GM23338 (cell line): Measurements from ENCODE around the gene ITPRIP.

Experiments used
- CREB1 ChIP-seq: fragments of 250-450 bp; sonication (Bioruptor Pico); IDR thresholded peaks from 2 replicates; pipeline ENCODE4 v1.5.0; 2020; ENCODE audit warnings: low read depth, mild to moderate bottlenecking, moderate library complexity
- EZH2 ChIP-seq: fragments of 200-600 bp; sonication (generic); IDR thresholded peaks from one replicate; pipeline ENCODE4 v1.8.0; 2017; ENCODE audit warnings: antibody characterized with exemption, mild to moderate bottlenecking, low read depth; ENCODE audit not compliant: unreplicated experiment
- EZH2phosphoT487 ChIP-seq: fragments of 200-600 bp; sonication (generic); IDR thresholded peaks from one replicate; pipeline ENCODE4 v1.8.1; 2018; ENCODE audit warnings: antibody characterized with exemption; ENCODE audit not compliant: unreplicated experiment
- POLR2AphosphoS5 ChIP-seq: IDR thresholded peaks from 2 replicates; pipeline ENCODE4 v1.6.1; 2016; ENCODE audit warnings: antibody characterized with exemption, low read depth
- ZNF114 ChIP-seq: fragments of 250-450 bp; sonication (Bioruptor Pico); IDR thresholded peaks from 2 replicates; pipeline ENCODE4 v1.5.0; 2020; ENCODE audit warnings: mild to moderate bottlenecking, moderate library complexity
- TF ChIP-seq, protein P1 (sequence below), 2 experiments: fragments of 200-600 bp in 1 of 2; sonication (generic) in 1 of 2; conservative IDR thresholded peaks; 2 replicates each; pipeline versions ENCODE4 v1.5.1 to v1.6.1; 2016 to 2017; ENCODE audit warnings: antibody characterized with exemption in 2 of 2, low read depth in 2 of 2, mild to moderate bottlenecking in 2 of 2, moderate library complexity in 1 of 2
- TF ChIP-seq, protein P2 (sequence below): fragments of 250-450 bp; sonication (Bioruptor Pico); IDR thresholded peaks from 2 replicates; pipeline ENCODE4 v1.5.0; 2020; ENCODE audit warnings: mild to moderate bottlenecking, moderate library complexity
- TF ChIP-seq, protein P3 (sequence below): IDR thresholded peaks from one replicate; pipeline ENCODE4 v1.6.1; 2018; ENCODE audit warnings: antibody characterized with exemption; ENCODE audit not compliant: unreplicated experiment
- TF ChIP-seq, protein P4 (sequence below): IDR thresholded peaks from 2 replicates; pipeline ENCODE4 v1.6.1; 2016; ENCODE audit warnings: antibody characterized with exemption

DNA sequence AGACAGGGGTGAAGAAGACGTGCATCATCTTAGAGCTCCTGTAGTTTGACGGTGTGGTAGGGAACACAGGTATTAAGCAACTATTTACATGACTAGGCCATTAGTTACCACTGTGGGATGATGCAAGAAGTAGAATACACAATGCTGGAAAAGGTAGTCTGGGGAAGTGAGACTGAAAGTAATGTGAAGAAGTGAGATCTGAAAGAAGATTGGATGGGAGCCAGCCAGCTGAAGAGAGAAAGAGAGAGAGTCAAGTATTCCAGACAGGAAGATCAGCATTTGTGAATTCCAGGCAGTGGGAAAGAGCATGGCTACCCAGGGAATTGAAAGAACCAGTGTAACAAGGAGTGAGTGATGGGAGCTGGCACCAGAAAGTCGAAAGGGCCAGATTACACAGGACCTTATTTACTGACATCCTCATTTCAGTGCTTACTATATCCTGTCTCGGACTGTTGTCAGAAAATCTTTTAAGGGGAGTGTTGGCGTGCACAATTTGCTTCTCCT is 11.4 kb upstream of the ITPRIP start:
- TF ChIP-seq, protein P1, sequence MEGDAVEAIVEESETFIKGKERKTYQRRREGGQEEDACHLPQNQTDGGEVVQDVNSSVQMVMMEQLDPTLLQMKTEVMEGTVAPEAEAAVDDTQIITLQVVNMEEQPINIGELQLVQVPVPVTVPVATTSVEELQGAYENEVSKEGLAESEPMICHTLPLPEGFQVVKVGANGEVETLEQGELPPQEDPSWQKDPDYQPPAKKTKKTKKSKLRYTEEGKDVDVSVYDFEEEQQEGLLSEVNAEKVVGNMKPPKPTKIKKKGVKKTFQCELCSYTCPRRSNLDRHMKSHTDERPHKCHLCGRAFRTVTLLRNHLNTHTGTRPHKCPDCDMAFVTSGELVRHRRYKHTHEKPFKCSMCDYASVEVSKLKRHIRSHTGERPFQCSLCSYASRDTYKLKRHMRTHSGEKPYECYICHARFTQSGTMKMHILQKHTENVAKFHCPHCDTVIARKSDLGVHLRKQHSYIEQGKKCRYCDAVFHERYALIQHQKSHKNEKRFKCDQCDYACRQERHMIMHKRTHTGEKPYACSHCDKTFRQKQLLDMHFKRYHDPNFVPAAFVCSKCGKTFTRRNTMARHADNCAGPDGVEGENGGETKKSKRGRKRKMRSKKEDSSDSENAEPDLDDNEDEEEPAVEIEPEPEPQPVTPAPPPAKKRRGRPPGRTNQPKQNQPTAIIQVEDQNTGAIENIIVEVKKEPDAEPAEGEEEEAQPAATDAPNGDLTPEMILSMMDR (conservative IDR thresholded peaks at IDR 0.05; ENCODE audit: low read depth in 2 of 2) = no peak
- TF ChIP-seq EZH2 (no peak), EZH2phosphoT487 (no peak), CREB1 (CRISPR knock-in tag) (no peak), POLR2AphosphoS5 (no peak), ZNF114 (CRISPR knock-in tag) (no peak)
- TF ChIP-seq, protein P2, sequence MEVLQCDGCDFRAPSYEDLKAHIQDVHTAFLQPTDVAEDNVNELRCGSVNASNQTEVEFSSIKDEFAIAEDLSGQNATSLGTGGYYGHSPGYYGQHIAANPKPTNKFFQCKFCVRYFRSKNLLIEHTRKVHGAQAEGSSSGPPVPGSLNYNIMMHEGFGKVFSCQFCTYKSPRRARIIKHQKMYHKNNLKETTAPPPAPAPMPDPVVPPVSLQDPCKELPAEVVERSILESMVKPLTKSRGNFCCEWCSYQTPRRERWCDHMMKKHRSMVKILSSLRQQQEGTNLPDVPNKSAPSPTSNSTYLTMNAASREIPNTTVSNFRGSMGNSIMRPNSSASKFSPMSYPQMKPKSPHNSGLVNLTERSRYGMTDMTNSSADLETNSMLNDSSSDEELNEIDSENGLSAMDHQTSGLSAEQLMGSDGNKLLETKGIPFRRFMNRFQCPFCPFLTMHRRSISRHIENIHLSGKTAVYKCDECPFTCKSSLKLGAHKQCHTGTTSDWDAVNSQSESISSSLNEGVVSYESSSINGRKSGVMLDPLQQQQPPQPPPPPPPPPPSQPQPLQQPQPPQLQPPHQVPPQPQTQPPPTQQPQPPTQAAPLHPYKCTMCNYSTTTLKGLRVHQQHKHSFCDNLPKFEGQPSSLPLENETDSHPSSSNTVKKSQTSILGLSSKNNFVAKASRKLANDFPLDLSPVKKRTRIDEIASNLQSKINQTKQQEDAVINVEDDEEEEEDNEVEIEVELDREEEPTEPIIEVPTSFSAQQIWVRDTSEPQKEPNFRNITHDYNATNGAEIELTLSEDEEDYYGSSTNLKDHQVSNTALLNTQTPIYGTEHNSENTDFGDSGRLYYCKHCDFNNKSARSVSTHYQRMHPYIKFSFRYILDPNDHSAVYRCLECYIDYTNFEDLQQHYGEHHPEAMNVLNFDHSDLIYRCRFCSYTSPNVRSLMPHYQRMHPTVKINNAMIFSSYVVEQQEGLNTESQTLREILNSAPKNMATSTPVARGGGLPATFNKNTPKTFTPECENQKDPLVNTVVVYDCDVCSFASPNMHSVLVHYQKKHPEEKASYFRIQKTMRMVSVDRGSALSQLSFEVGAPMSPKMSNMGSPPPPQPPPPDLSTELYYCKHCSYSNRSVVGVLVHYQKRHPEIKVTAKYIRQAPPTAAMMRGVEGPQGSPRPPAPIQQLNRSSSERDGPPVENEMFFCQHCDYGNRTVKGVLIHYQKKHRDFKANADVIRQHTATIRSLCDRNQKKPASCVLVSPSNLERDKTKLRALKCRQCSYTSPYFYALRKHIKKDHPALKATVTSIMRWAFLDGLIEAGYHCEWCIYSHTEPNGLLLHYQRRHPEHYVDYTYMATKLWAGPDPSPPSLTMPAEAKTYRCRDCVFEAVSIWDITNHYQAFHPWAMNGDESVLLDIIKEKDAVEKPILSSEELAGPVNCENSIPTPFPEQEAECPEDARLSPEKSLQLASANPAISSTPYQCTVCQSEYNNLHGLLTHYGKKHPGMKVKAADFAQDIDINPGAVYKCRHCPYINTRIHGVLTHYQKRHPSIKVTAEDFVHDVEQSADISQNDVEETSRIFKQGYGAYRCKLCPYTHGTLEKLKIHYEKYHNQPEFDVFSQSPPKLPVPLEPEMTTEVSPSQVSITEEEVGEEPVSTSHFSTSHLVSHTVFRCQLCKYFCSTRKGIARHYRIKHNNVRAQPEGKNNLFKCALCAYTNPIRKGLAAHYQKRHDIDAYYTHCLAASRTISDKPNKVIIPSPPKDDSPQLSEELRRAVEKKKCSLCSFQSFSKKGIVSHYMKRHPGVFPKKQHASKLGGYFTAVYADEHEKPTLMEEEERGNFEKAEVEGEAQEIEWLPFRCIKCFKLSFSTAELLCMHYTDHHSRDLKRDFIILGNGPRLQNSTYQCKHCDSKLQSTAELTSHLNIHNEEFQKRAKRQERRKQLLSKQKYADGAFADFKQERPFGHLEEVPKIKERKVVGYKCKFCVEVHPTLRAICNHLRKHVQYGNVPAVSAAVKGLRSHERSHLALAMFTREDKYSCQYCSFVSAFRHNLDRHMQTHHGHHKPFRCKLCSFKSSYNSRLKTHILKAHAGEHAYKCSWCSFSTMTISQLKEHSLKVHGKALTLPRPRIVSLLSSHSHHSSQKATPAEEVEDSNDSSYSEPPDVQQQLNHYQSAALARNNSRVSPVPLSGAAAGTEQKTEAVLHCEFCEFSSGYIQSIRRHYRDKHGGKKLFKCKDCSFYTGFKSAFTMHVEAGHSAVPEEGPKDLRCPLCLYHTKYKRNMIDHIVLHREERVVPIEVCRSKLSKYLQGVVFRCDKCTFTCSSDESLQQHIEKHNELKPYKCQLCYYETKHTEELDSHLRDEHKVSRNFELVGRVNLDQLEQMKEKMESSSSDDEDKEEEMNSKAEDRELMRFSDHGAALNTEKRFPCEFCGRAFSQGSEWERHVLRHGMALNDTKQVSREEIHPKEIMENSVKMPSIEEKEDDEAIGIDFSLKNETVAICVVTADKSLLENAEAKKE (CRISPR knock-in tag) = no peak
- TF ChIP-seq, protein P3, sequence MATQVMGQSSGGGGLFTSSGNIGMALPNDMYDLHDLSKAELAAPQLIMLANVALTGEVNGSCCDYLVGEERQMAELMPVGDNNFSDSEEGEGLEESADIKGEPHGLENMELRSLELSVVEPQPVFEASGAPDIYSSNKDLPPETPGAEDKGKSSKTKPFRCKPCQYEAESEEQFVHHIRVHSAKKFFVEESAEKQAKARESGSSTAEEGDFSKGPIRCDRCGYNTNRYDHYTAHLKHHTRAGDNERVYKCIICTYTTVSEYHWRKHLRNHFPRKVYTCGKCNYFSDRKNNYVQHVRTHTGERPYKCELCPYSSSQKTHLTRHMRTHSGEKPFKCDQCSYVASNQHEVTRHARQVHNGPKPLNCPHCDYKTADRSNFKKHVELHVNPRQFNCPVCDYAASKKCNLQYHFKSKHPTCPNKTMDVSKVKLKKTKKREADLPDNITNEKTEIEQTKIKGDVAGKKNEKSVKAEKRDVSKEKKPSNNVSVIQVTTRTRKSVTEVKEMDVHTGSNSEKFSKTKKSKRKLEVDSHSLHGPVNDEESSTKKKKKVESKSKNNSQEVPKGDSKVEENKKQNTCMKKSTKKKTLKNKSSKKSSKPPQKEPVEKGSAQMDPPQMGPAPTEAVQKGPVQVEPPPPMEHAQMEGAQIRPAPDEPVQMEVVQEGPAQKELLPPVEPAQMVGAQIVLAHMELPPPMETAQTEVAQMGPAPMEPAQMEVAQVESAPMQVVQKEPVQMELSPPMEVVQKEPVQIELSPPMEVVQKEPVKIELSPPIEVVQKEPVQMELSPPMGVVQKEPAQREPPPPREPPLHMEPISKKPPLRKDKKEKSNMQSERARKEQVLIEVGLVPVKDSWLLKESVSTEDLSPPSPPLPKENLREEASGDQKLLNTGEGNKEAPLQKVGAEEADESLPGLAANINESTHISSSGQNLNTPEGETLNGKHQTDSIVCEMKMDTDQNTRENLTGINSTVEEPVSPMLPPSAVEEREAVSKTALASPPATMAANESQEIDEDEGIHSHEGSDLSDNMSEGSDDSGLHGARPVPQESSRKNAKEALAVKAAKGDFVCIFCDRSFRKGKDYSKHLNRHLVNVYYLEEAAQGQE = no peak
- TF ChIP-seq, protein P4, sequence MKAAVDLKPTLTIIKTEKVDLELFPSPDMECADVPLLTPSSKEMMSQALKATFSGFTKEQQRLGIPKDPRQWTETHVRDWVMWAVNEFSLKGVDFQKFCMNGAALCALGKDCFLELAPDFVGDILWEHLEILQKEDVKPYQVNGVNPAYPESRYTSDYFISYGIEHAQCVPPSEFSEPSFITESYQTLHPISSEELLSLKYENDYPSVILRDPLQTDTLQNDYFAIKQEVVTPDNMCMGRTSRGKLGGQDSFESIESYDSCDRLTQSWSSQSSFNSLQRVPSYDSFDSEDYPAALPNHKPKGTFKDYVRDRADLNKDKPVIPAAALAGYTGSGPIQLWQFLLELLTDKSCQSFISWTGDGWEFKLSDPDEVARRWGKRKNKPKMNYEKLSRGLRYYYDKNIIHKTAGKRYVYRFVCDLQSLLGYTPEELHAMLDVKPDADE = no peak
